ENCODE data around the gene S100A9.
"Not testable (repeated sequence)": the region's sequence is repeated elsewhere in the genome, so short reads cannot be mapped to it uniquely, and the experiment has no call there.

The S100A9 gene

GRCh38 chr1:153407274-153407673, 49.6 kb downstream of the S100A9 start:
- not testable (repeated sequence) for DNase-seq (ENCODE audit: low spot score)
